AG10803 (cell line): ENCODE measurements around the gene SLC6A6.
"Not testable (repeated sequence)": the region's sequence is repeated elsewhere in the genome, so short reads cannot be mapped to it uniquely, and the experiment has no call there.

Experiments
- DNase-seq: peaks from one replicate; pipeline ENCODE4 v3.0.0; 2010; ENCODE audit warnings: low read depth
- H3K4me3 ChIP-seq: 2 replicates; pipeline ENCODE4 v1.5.1; 2011; ENCODE audit warnings: mild to moderate bottlenecking, low read length, control low read depth
- CTCF ChIP-seq: conservative IDR thresholded peaks from 2 replicates; pipeline ENCODE4 v1.5.1; 2011; ENCODE audit warnings: mild to moderate bottlenecking, low read length, control low read depth, inconsistent platforms

Gene SLC6A6

GRCh38 chr3:14510838-14511622 is 108.6 kb downstream of the SLC6A6 start:
- no peak overlapping the region for H3K4me3 ChIP-seq
- no peak for TF ChIP-seq CTCF
- DNase-seq: no peak

GRCh38 chr3:14511623-14512280 is 109.3 kb downstream of the SLC6A6 start:
- TF ChIP-seq CTCF: no peak
- H3K4me3 ChIP-seq: no peak overlapping the region
- no peak for DNase-seq

- no peak for DNase-seq
- no peak for TF ChIP-seq CTCF
- H3K4me3 ChIP-seq: no peak overlapping the region
Measured at GRCh38 chr3:14512281-14512941, 110.0 kb downstream of the SLC6A6 start.

GRCh38 chr3:14512942-14513327 is 110.5 kb downstream of the SLC6A6 start:
- DNase-seq: no peak
- no peak overlapping the region for H3K4me3 ChIP-seq
- TF ChIP-seq CTCF: no peak

- H3K4me3 ChIP-seq: no peak overlapping the region
- DNase-seq: no peak
- TF ChIP-seq CTCF: no peak
Measured at GRCh38 chr3:14513566-14514322, 111.3 kb downstream of the SLC6A6 start.

GRCh38 chr3:14514323-14514720 is 111.9 kb downstream of the SLC6A6 start:
- no peak overlapping the region for H3K4me3 ChIP-seq
- TF ChIP-seq CTCF: no peak
- DNase-seq: no peak

GRCh38 chr3:14515526-14515925 is 113.1 kb downstream of the SLC6A6 start:
- not testable (repeated sequence) for H3K4me3 ChIP-seq, DNase-seq
